ENCODE measurements around the gene ATF5.
"Not testable (repeated sequence)": the region's sequence is repeated elsewhere in the genome, so short reads cannot be mapped to it uniquely, and the experiment has no call there.

ATF5 gene

GRCh38 chr19:49923055-49924003 is 5.7 kb upstream of the ATF5 start:
- no peak for DNase-seq (ENCODE audit: low spot score)

GRCh38 chr19:49924004-49924880 is 4.8 kb upstream of the ATF5 start:
- no peak for DNase-seq (ENCODE audit: low spot score)

- not testable (repeated sequence) for DNase-seq (ENCODE audit: low spot score)
These were observed 4.2 kb upstream of the ATF5 start for GRCh38 chr19:49924881-49925210.

GRCh38 chr19:49925486-49925885 is 3.5 kb upstream of the ATF5 start:
- no peak for DNase-seq (ENCODE audit: low spot score)

GRCh38 chr19:49926515-49926914 is 2.5 kb upstream of the ATF5 start:
- DNase-seq (ENCODE audit: low spot score), result no peak

- DNase-seq (ENCODE audit: low spot score), result no peak
These were observed 1.3 kb upstream of the ATF5 start for GRCh38 chr19:49927526-49928264.

GRCh38 chr19:49929611-49930482 is 842 bp downstream of the ATF5 start:
- DNase-seq (ENCODE audit: low spot score), result peak; percentile 94

GRCh38 chr19:49930483-49931011 is 1.5 kb downstream of the ATF5 start:
- no peak for DNase-seq (ENCODE audit: low spot score)

- no peak for DNase-seq (ENCODE audit: low spot score)
These were observed 2.5 kb downstream of the ATF5 start for GRCh38 chr19:49931293-49932040.

GRCh38 chr19:49932041-49932451 is 3.0 kb downstream of the ATF5 start:
- DNase-seq (ENCODE audit: low spot score), result no peak

GRCh38 chr19:49932731-49933131 is 3.7 kb downstream of the ATF5 start:
- peak; percentile 30 for DNase-seq (ENCODE audit: low spot score)

GRCh38 chr19:49933643-49934042 is 4.6 kb downstream of the ATF5 start:
- no peak for DNase-seq (ENCODE audit: low spot score)

- DNase-seq (ENCODE audit: low spot score), result no peak
These were observed 7.5 kb downstream of the ATF5 start for GRCh38 chr19:49936549-49936948.

- peak; percentile 74 for DNase-seq (ENCODE audit: low spot score)
These were observed 8.9 kb downstream of the ATF5 start for GRCh38 chr19:49937750-49938381.

GRCh38 chr19:49938662-49939061 is 9.7 kb downstream of the ATF5 start:
- DNase-seq (ENCODE audit: low spot score), result no peak

GRCh38 chr19:49939721-49940481 is 10.9 kb downstream of the ATF5 start:
- DNase-seq (ENCODE audit: low spot score), result no peak

GRCh38 chr19:49940482-49940791 is 11.4 kb downstream of the ATF5 start:
- DNase-seq (ENCODE audit: low spot score), result no peak

GRCh38 chr19:49944567-49944966 is 15.6 kb downstream of the ATF5 start:
- DNase-seq (ENCODE audit: low spot score), result not testable (repeated sequence)

GRCh38 chr19:49946415-49946814 is 17.4 kb downstream of the ATF5 start:
- no peak for DNase-seq (ENCODE audit: low spot score)
